HG02938 (cell line): Measurements from ENCODE around the gene CLEC17A.
"Not testable (repeated sequence)": the region's sequence is repeated elsewhere in the genome, so short reads cannot be mapped to it uniquely, and the experiment has no call there.

Experiments used
- ATAC-seq: cut with Tn5 transposase; IDR thresholded peaks from one replicate; pipeline ENCODE4 v1.9.1; 2021; ENCODE audit warnings: mild to moderate bottlenecking, moderate library complexity; ENCODE audit not compliant: unreplicated experiment

The CLEC17A gene

GRCh38 chr19:14582894-14583340, at the start of gene CLEC17A:
TSS of gene CLEC17A (plus strand) at chr19:14583084. CDS start at chr19:14583161, 77 bp downstream.
- ATAC-seq = no peak

GRCh38 chr19:14533450-14533849, 49.4 kb upstream of the CLEC17A start:
- no peak for ATAC-seq

GRCh38 chr19:14536926-14537692, 45.8 kb upstream of the CLEC17A start:
- ATAC-seq = no peak

GRCh38 chr19:14540741-14541525, 42.0 kb upstream of the CLEC17A start:
- no peak for ATAC-seq

- not testable (repeated sequence) for ATAC-seq
Observed at GRCh38 chr19:14541979-14542378, 40.9 kb upstream of the CLEC17A start.

GRCh38 chr19:14542711-14543328, 40.1 kb upstream of the CLEC17A start:
- ATAC-seq = no peak

- ATAC-seq = no peak
Observed at GRCh38 chr19:14544047-14544446, 38.8 kb upstream of the CLEC17A start.

GRCh38 chr19:14544977-14545715, 37.7 kb upstream of the CLEC17A start:
- no peak for ATAC-seq

GRCh38 chr19:14545716-14546082, 37.2 kb upstream of the CLEC17A start:
- no peak for ATAC-seq

- ATAC-seq = no peak
Observed at GRCh38 chr19:14550201-14550754, 32.6 kb upstream of the CLEC17A start.

GRCh38 chr19:14551134-14552005, 31.5 kb upstream of the CLEC17A start:
- ATAC-seq = not testable (repeated sequence)

- ATAC-seq = not testable (repeated sequence)
Observed at GRCh38 chr19:14552006-14552360, 30.9 kb upstream of the CLEC17A start.

GRCh38 chr19:14553042-14553938, 29.6 kb upstream of the CLEC17A start:
- no peak for ATAC-seq

- ATAC-seq = no peak
Observed at GRCh38 chr19:14553939-14554243, 29.0 kb upstream of the CLEC17A start.

GRCh38 chr19:14554382-14554812, 28.5 kb upstream of the CLEC17A start:
- no peak for ATAC-seq

GRCh38 chr19:14555918-14556661, 26.8 kb upstream of the CLEC17A start:
- no peak for ATAC-seq

- ATAC-seq = no peak
Observed at GRCh38 chr19:14556662-14557188, 26.2 kb upstream of the CLEC17A start.
